H9 (cell line): ENCODE results near the gene RIPOR1. TPM values are rescaled to one million over a fixed set of nuclear protein-coding genes. Genes with fewer than 3 reads are reported as not detected.
A peak's percentile ranks its signal among the peaks of the same experiment; 100 is the strongest.

Source experiments
- DNase-seq: peaks from one replicate; pipeline ENCODE4 v3.0.0-alpha.2; 2017
- H2AFZ ChIP-seq: one replicate; pipeline ENCODE4 v1.6.1; 2013; ENCODE audit warnings: mild to moderate bottlenecking, low read length, control low read depth, moderate library complexity
- H2AK5ac ChIP-seq: 2 replicates; pipeline ENCODE4 v1.6.1; 2013; ENCODE audit warnings: low read length, control low read depth, mixed read lengths; ENCODE audit not compliant: insufficient read length
- H2BK120ac ChIP-seq: one replicate; pipeline ENCODE4 v1.6.1; 2013; ENCODE audit warnings: low read depth, mild to moderate bottlenecking, low read length, control low read depth, inconsistent platforms; ENCODE audit not compliant: poor library complexity, severe bottlenecking
- H2BK12ac ChIP-seq: 2 replicates; pipeline ENCODE4 v1.6.1; 2013; ENCODE audit warnings: low read length, control low read depth, mixed read lengths, low read depth; ENCODE audit not compliant: insufficient read length
- H2BK15ac ChIP-seq: 2 replicates; pipeline ENCODE4 v1.6.1; 2013; ENCODE audit warnings: low read depth, low read length, control low read depth
- H2BK20ac ChIP-seq: one replicate; pipeline ENCODE4 v1.6.1; 2013; ENCODE audit warnings: low read depth, mild to moderate bottlenecking, low read length, control low read depth, inconsistent platforms; ENCODE audit not compliant: poor library complexity, severe bottlenecking
- H2BK5ac ChIP-seq: 2 replicates; pipeline ENCODE4 v1.6.1; 2013; ENCODE audit warnings: low read length, control low read depth, mixed read lengths; ENCODE audit not compliant: insufficient read length
- H3K14ac ChIP-seq: 2 replicates; pipeline ENCODE4 v1.6.1; 2013; ENCODE audit warnings: low read length, control low read depth; ENCODE audit not compliant: insufficient read depth
- H3K18ac ChIP-seq: 2 replicates; pipeline ENCODE4 v1.6.1; 2013; ENCODE audit warnings: low read depth, mild to moderate bottlenecking, mixed read lengths, low read length, control low read depth; ENCODE audit not compliant: insufficient read length
- H3K23ac ChIP-seq: 2 replicates; pipeline ENCODE4 v1.6.1; 2013; ENCODE audit warnings: low read length, control low read depth, mixed read lengths, low read depth; ENCODE audit not compliant: insufficient read length
- H3K23me2 ChIP-seq: 2 replicates; pipeline ENCODE4 v1.6.1; 2013; ENCODE audit warnings: low read depth, mild to moderate bottlenecking, mixed read lengths, low read length, control low read depth; ENCODE audit not compliant: insufficient read length, poor library complexity, severe bottlenecking
- H3K27ac ChIP-seq: 2 replicates; pipeline ENCODE4 v1.5.1; 2013; ENCODE audit warnings: low read length, control low read depth, mixed read lengths, low read depth; ENCODE audit not compliant: insufficient read length
- H3K27me3 ChIP-seq: 2 replicates; pipeline ENCODE4 v1.6.1; 2013; ENCODE audit warnings: low read length, control low read depth, inconsistent platforms; ENCODE audit not compliant: insufficient read depth
- H3K4ac ChIP-seq: 2 replicates; pipeline ENCODE4 v1.6.1; 2013; ENCODE audit warnings: low read depth, mild to moderate bottlenecking, control low read depth, inconsistent platforms, low read length, moderate library complexity
- H3K4me1 ChIP-seq: 2 replicates; pipeline ENCODE4 v1.6.1; 2013; ENCODE audit warnings: low read length, control low read depth, inconsistent platforms; ENCODE audit not compliant: insufficient read depth
- H3K4me2 ChIP-seq: 2 replicates; pipeline ENCODE4 v1.6.1; 2013; ENCODE audit warnings: low read length, control low read depth, mixed read lengths; ENCODE audit not compliant: insufficient read length, insufficient read depth
- H3K56ac ChIP-seq: 2 replicates; pipeline ENCODE4 v1.6.1; 2013; ENCODE audit warnings: low read depth, mild to moderate bottlenecking, mixed read lengths, low read length, control low read depth; ENCODE audit not compliant: insufficient read length
- H3K79me1 ChIP-seq: 2 replicates; pipeline ENCODE4 v1.6.1; 2013; ENCODE audit warnings: low read depth, mild to moderate bottlenecking, moderate library complexity, low read length, control low read depth, inconsistent platforms; ENCODE audit not compliant: insufficient read depth, poor library complexity, severe bottlenecking
- H3K79me2 ChIP-seq: 2 replicates; pipeline ENCODE4 v1.6.1; 2013; ENCODE audit warnings: low read length, control low read depth, inconsistent platforms; ENCODE audit not compliant: insufficient read depth
- H3K9ac ChIP-seq: 2 replicates; pipeline ENCODE4 v1.6.1; 2013; ENCODE audit warnings: low read length, control low read depth, mixed read lengths; ENCODE audit not compliant: insufficient read length; ENCODE audit errors: extremely low read depth
- H3K9me3 ChIP-seq: one replicate; pipeline ENCODE4 v1.6.1; 2013; ENCODE audit warnings: low read depth, low read length, inconsistent platforms; ENCODE audit not compliant: control insufficient read depth
- H3T11ph ChIP-seq: one replicate; pipeline ENCODE4 v1.6.1; 2013; ENCODE audit warnings: mild to moderate bottlenecking, low read length, control low read depth, inconsistent platforms
- H4K20me1 ChIP-seq: one replicate; pipeline ENCODE4 v1.6.1; 2013; ENCODE audit not compliant: control insufficient read depth, insufficient read length, insufficient read depth
- H4K5ac ChIP-seq: 2 replicates; pipeline ENCODE4 v1.6.1; 2013; ENCODE audit warnings: low read depth, mild to moderate bottlenecking, mixed read lengths, low read length, control low read depth; ENCODE audit not compliant: insufficient read length
- H4K8ac ChIP-seq: replicated peaks from 2 replicates; pipeline ENCODE4 v1.6.1; 2013; ENCODE audit warnings: low read length, control low read depth, mixed read lengths, low read depth; ENCODE audit not compliant: insufficient read length
- H4K91ac ChIP-seq: 2 replicates; pipeline ENCODE4 v1.6.1; 2013; ENCODE audit warnings: low read depth, mild to moderate bottlenecking, moderate library complexity, mixed read lengths, low read length, control low read depth; ENCODE audit not compliant: insufficient read length
- H3K27ac Mint-ChIP-seq, 3 experiments: 2 replicates in 2 of 3; 3 replicates in 1 of 3; pipeline ENCODE4 v1.8.0; 2020 to 2021; ENCODE audit warnings: mixed read lengths in 3 of 3, mild to moderate bottlenecking in 1 of 3, moderate library complexity in 1 of 3
- H3K27me3 Mint-ChIP-seq: 2 replicates; pipeline ENCODE4 v1.8.0; 2021; ENCODE audit warnings: low read depth, mild to moderate bottlenecking, moderate library complexity, mixed read lengths
- H3K36me3 Mint-ChIP-seq, 3 experiments: 2 replicates in 2 of 3; 3 replicates in 1 of 3; pipeline ENCODE4 v1.8.0; 2020 to 2021; ENCODE audit warnings: low read depth in 3 of 3, mixed read lengths in 3 of 3; ENCODE audit not compliant: insufficient read depth in 1 of 3
- H3K4me1 Mint-ChIP-seq, 2 experiments: 2 replicates each; pipeline ENCODE4 v1.8.0; 2020; ENCODE audit warnings: mixed read lengths in 2 of 2
- H3K4me3 Mint-ChIP-seq, 2 experiments: 2 replicates in 1 of 2; 3 replicates in 1 of 2; pipeline ENCODE4 v1.8.0; 2020 to 2021; ENCODE audit warnings: mild to moderate bottlenecking in 2 of 2, mixed read lengths in 2 of 2, moderate library complexity in 1 of 2
- H3K9me3 Mint-ChIP-seq, 2 experiments: 2 replicates in 1 of 2; 3 replicates in 1 of 2; pipeline ENCODE4 v1.8.0; 2020; ENCODE audit warnings: mild to moderate bottlenecking in 2 of 2, mixed read lengths in 2 of 2, moderate library complexity in 1 of 2
- CTCF ChIP-seq: fragments of 200-600 bp; sonication (generic); conservative IDR thresholded peaks from 3 replicates; pipeline ENCODE4 v1.8.0; 2021; ENCODE audit warnings: antibody characterized with exemption, mild to moderate bottlenecking
- WGBS: extraction: QIAGEN DNeasy Blood & Tissue Kit; methylation state at CpG from one replicate; pipeline ENCODE4 v1.1.7; 2013; ENCODE audit warnings: missing lambda C conversion rate, low lambda C conversion rate, mixed read lengths; ENCODE audit not compliant: insufficient read length; ENCODE audit errors: extremely low coverage; 5-methylcytosine and 5-hydroxymethylcytosine counted together
- total RNA-seq: library from RNA; stranded (reverse); gene quantifications from 2 replicates; pipeline ENCODE4 v1.2.1, GENCODE V29; 2021

The RIPOR1 gene
- total RNA-seq, 1 experiment from 2014 or later, result 14.3 TPM

DNA sequence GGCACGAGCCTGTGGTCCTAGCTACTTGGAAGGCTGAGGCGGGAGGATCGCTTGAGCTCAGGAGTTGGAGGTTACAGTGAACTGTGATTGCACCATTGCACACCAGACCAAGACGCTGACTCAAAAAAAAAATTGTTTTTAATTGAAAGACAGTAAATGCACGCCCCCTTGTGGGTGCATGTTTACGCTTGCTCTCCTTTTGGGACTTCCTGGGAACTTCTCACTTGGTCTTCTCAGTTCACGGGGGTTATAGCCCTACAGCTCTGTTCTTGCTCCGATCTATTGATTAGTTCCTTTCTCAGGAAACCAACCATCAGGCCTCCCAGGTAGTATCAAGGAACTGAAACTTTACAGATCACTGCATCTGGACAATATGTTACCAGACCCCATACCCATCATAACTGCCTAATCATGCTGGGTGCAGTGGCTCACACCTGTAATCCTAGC, 14.2 kb upstream of the RIPOR1 start:
- TF ChIP-seq CTCF, result peak; percentile 77
- no peak overlapping the region for H2AFZ ChIP-seq
- H3K36me3 Mint-ChIP-seq, result no peaks in the 10 kb centered on the region
- H3K4me1 Mint-ChIP-seq, result peaks cover 2% of the 10 kb centered on the region in 2 experiments; a peak in 1 of 4 replicates
- no peaks in the 10 kb centered on the region for H4K20me1 ChIP-seq
- H3T11ph ChIP-seq, result no peak overlapping the region
- H3K9ac ChIP-seq, result no peak overlapping the region
- no peak overlapping the region for H3K14ac ChIP-seq
- H3K9me3 ChIP-seq, result no peaks in the 10 kb centered on the region
- no peak overlapping the region for H3K27ac Mint-ChIP-seq
- H3K27me3 Mint-ChIP-seq, result peaks cover 54% of the 10 kb centered on the region
- no peaks in the 10 kb centered on the region for H3K79me1 ChIP-seq
- H3K9me3 Mint-ChIP-seq, result no peaks in the 10 kb centered on the region; a peak in 3 of 5 replicates
- H2AK5ac ChIP-seq, result no peak overlapping the region
- H3K4me3 Mint-ChIP-seq, result no peak overlapping the region
- no peak overlapping the region for H2BK15ac ChIP-seq
- DNase-seq, result peak; percentile 68
- H3K4me1 ChIP-seq, result no peaks in the 10 kb centered on the region
- no peak overlapping the region for H3K23ac ChIP-seq
- no peaks in the 10 kb centered on the region; the same call in 1 of the 2 replicates for H3K27me3 ChIP-seq
- H2BK20ac ChIP-seq, result no peak overlapping the region
- H3K23me2 ChIP-seq, result no peaks in the 10 kb centered on the region
- no peak overlapping the region for H2BK5ac ChIP-seq
- H3K56ac ChIP-seq, result no peak overlapping the region
- H3K18ac ChIP-seq, result no peak overlapping the region
- H3K4me2 ChIP-seq, result no peak overlapping the region
- no CpG with 5 or more reads among the region's 8 CpGs for WGBS
- H4K91ac ChIP-seq, result no peak overlapping the region
- H4K8ac ChIP-seq, result no peak overlapping the region
- no peak overlapping the region for H4K5ac ChIP-seq
- H2BK120ac ChIP-seq, result no peak overlapping the region
- no peak overlapping the region for H3K4ac ChIP-seq
- no peak overlapping the region for H2BK12ac ChIP-seq
- H3K27ac ChIP-seq, result no peak overlapping the region
- no peaks in the 10 kb centered on the region for H3K79me2 ChIP-seq
